Midbrain (tissue), 1 donor: ENCODE results near the gene SETD2.
"Not testable (repeated sequence)": the region's sequence is repeated elsewhere in the genome, so short reads cannot be mapped to it uniquely, and the experiment has no call there.

ENCODE experiments used
- DNase-seq: peaks from one replicate; lab custom pipeline; 2025; lab: John Stamatoyannopoulos, UW

SETD2 gene

GRCh38 chr3:47164007-47164881 is at the start of gene SETD2:
Gene SETD2 (minus strand): TSS chr3:47164113. CDS start chr3:47163924, 189 bp downstream.
- DNase-seq = peak; percentile 91

- DNase-seq = no peak
These were observed 47.0 kb upstream of the SETD2 start for GRCh38 chr3:47210863-47211405.

GRCh38 chr3:47206022-47206421 is 42.1 kb upstream of the SETD2 start:
- not testable (repeated sequence) for DNase-seq

- no peak for DNase-seq
These were observed 41.0 kb upstream of the SETD2 start for GRCh38 chr3:47204875-47205274.

DNA sequence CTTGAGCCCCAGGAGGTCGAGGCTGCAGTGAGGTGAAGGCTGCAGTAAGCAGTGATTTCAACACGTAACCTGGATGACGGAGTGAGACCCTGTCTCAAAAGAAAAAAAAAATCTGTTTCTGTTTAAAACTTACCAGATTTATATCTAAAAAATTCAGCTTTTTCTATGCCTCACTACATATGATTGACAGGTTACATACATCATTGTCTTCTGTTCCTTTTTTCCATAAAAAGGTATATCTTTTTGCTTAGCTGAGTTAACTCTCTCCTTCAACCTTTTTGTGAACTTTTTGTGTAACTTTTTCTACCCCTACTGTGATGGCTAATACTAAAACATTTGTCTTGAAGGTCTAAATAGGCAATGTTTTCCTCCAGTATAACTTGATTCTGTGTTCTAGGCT is 38.6 kb upstream of the SETD2 start:
- no peak for DNase-seq

DNA sequence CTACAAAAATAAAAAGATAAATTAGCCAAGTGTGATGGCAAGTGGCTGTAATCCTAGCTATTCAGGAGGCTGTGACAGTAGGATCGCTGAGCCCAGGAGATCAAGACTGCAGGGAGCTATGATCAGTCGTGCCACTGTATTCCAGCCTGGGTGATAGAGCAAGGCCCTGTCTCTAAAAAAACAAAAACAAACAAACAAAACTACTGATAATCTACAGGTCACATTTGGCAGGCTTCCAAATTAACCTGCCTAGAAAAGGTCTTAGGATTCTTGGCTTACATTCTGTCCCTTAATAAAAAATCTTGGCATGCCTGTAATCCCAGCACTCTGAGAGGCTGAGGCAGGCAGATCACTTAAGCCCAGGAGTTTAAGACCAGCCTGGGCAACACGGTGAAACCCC is 33.4 kb upstream of the SETD2 start:
- DNase-seq = no peak

GRCh38 chr3:47194994-47195393 is 31.1 kb upstream of the SETD2 start:
- DNase-seq = no peak

GRCh38 chr3:47193871-47194859 is 30.3 kb upstream of the SETD2 start:
- no peak for DNase-seq

- no peak for DNase-seq
These were observed 22.4 kb upstream of the SETD2 start for GRCh38 chr3:47186285-47186684.

- not testable (repeated sequence) for DNase-seq
These were observed 17.8 kb upstream of the SETD2 start for GRCh38 chr3:47181685-47182084.

DNA sequence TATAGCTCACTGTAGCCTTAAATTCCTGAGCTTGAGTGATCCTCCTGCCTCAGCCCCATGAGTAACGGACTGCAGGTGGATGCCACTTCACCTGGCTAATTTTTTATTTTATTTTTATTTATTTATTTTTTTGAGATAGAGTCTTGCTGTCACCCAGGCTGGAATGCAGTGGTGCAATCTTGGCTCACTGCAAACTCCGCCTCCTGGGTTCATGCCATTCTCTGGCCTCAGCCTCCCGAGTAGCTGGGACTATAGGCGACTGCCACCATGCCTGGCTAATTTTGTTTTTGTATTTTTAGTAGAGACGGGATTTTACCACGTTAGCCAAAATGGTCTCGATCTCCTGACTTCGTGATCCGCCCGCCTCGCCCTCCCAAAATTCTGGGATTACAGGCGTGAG is 16.1 kb upstream of the SETD2 start:
- not testable (repeated sequence) for DNase-seq

GRCh38 chr3:47176582-47176981 is 12.7 kb upstream of the SETD2 start:
- no peak for DNase-seq

DNA sequence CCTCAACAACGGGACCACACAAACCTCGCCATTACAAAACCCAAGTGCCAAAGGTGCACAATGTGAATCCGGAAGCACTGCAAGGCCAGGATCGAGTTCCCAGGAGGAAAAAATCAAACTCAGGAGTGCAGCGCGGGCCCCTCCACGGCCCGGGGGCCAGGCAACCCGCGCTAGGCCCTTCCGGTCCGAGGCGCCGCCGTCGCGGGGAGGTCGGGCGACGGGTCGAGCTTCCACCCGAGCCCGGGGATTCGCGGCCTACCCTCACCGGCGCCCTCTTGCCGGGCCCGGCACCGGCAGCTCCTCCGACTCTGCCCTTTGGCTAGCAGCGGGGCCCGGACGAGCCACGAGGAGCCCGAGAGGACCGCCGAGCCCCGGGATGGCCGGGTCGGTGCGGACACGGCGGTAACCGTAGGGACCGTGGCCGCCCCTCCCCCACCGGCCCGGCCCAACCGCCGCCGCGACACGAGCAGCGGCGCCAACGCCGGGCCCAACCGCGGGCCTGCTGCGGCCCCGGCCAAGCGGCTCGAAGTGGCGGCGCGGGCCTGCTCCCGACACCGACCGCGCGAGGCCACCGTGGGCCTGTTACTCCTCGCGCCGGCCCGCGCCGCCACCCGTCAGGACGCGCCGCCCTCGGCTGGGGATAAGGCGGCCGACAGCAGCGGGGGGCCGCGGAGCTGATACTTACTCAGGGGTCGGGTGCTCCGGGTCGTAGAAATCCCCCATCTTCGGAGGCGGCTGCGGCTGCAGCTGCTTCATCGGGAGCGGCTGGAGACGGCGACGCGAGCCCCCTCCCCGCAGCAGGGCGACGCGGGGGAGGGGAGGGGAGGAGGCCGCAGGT is 525 bp downstream of the SETD2 start:
- DNase-seq = peak; percentile 52

DNA sequence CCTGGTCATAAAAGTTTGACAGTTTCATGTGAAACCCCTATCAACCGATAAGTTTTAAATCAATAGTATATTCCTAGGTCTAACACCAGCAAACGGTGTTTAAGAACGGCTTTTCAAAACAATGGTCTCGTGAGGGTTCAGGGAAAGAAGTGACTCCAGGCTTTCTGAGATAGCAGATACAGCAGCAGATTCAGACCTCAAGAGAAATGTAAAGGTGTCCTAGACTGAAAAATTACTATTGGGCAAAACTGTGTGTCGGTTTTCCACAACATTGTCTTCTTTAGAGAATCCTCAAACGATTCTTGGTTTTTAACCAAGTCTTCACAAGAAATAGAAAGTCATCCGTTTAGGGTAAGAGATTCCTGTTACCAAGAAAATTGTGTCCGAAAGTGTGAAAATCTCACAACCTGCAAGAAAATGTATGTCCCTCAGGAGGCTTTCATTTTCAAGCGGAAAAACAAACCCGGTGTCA is 1.2 kb downstream of the SETD2 start:
- DNase-seq = no peak

GRCh38 chr3:47161983-47162696 is 1.8 kb downstream of the SETD2 start:
- no peak for DNase-seq

DNA sequence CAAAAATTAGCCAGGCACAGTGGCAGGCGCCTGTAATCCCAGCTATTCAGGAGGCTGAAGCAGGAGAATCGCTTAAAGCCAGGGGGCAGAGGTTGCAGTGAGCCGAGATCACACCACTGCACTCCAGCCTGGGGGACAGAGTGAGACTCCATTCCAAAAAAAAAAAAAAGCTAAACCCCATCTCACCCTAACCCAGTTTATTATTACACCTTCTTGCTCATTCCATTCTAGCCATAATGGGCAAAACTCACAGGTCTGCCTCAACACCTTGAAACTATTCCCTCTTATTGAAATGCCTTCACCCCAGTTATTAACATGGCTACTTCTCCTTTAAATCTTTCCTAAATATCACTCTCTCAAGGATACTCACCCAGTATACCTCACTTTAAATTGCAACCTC is 4.1 kb downstream of the SETD2 start:
- DNase-seq = no peak

DNA sequence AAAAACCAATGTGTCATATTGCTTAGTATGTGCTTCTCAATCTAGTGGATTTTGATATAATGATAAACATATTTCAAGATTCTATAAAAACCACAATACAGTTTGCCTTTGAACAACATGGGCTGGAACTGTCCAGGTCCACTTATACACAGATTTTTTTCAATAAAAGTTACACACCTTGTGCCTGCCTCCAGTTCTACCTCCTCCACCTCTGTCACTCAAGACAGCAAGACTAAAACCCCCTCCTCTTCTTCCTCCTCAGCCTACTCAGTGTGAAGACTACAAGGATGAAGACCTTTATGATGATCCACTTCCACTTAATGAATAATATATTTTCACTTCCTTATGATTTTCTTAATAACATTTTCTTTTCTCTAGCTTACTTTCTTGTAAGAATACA is 5.7 kb downstream of the SETD2 start:
- DNase-seq = no peak

DNA sequence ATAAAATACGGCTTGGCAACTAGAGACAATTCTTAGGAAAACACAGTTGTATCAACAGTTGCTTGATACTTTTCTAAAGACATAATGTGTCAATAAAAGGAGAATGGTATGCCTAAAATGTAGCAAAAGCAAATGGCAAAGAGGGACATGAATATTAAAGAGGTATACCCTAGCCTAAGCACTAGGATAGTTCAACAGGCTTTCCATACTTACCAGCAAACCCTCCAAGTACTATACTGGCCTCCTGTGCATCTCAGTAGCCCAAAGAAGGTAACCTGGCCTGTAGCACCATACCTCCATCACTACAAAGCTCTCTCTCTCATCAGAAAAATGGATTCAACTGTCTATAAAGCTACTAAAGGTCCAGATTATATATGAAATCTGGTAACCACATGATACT is 7.5 kb downstream of the SETD2 start:
- no peak for DNase-seq

- DNase-seq = no peak
These were observed 11.3 kb downstream of the SETD2 start for GRCh38 chr3:47152578-47152977.

- DNase-seq = no peak
These were observed 12.1 kb downstream of the SETD2 start for GRCh38 chr3:47151836-47152235.
